Prostate gland (tissue), 2 donors: Measurements from ENCODE around the gene CADPS.

ENCODE experiments used
- POLR2A ChIP-seq: fragments of 450-650 bp; IDR thresholded peaks from one replicate; pipeline ENCODE4 v1.6.1; 2016; ENCODE audit warnings: antibody characterized with exemption, mild to moderate bottlenecking
- POLR2AphosphoS5 ChIP-seq: sonication (generic); formaldehyde crosslinking; IDR thresholded peaks from one replicate; pipeline ENCODE4 v1.6.1; 2017; ENCODE audit warnings: antibody characterized with exemption
- TF ChIP-seq, protein P1 (sequence below), 4 experiments: fragments of 200-600 bp in 2 of 4; fragments of 450-650 bp in 2 of 4; sonication (generic) in 2 of 4; IDR thresholded peaks; 1 replicate in 3 of 4; 2 replicates in 1 of 4; pipeline ENCODE4 v1.5.1; 2016 to 2019; ENCODE audit warnings: antibody characterized with exemption in 4 of 4, mild to moderate bottlenecking in 2 of 4, moderate library complexity in 2 of 4

DNA sequence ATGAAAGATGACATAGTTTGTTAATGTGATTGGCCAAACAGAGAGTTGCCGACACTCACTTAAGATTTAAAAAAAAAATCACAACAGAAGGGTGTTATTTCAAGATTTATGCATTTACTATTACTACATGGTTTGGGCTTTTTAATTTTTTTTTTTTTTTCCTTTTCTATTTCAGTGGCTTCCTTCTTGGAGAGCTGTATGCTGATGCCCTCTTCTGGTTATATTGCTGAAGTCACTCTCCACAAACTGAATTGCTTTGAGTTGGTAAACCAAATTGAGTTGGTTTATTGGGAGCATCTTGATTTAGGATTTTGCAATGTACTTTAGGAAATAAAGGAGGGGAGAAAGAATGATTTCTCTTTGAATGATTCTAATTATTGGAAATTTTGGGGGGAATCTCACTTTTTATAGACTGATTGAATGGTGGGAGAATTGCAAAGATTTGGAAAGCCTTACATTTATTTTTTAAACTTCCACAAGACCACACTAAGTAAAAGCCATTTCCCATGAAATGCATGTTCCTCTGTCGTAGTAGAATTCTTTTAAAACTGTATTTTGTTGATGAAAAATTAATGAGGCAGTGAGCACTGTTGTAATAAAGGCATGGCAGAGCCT is 315.3 kb downstream of the CADPS start:
- TF ChIP-seq, protein P1, sequence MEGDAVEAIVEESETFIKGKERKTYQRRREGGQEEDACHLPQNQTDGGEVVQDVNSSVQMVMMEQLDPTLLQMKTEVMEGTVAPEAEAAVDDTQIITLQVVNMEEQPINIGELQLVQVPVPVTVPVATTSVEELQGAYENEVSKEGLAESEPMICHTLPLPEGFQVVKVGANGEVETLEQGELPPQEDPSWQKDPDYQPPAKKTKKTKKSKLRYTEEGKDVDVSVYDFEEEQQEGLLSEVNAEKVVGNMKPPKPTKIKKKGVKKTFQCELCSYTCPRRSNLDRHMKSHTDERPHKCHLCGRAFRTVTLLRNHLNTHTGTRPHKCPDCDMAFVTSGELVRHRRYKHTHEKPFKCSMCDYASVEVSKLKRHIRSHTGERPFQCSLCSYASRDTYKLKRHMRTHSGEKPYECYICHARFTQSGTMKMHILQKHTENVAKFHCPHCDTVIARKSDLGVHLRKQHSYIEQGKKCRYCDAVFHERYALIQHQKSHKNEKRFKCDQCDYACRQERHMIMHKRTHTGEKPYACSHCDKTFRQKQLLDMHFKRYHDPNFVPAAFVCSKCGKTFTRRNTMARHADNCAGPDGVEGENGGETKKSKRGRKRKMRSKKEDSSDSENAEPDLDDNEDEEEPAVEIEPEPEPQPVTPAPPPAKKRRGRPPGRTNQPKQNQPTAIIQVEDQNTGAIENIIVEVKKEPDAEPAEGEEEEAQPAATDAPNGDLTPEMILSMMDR (IDR thresholded peaks at IDR 0.05), result peak in 3 of 4 experiments; percentile 15 to 31 (median 16)
- no peak for TF ChIP-seq POLR2AphosphoS5
- TF ChIP-seq POLR2A, result no peak
